HCT116 (cell line): ENCODE data around the gene IRAG1. TPM values are rescaled to one million over a fixed set of nuclear protein-coding genes. Genes with fewer than 3 reads are reported as not detected.

Experiments used
- ATAC-seq: fragments of 200-7000 bp; cut with Tn5 transposase; 2 replicates; pipeline ENCODE4 v1.9.1; 2020; ENCODE audit warnings: mild to moderate bottlenecking, moderate library complexity
- BruUV-seq: library from RNA; stranded (reverse); fragments of 400-500 nt; replicated peaks from 2 replicates; lab custom pipeline; 2021; lab: Mats Ljungman, UMichigan
- CTCF ChIA-PET: fragments of 300-600 bp; sonication (Branson Sonifier 250); formaldehyde crosslinking; loops from one replicate; lab custom pipeline; 2021; ENCODE audit warnings: antibody characterized with exemption; lab: Charles Lee
- POLR2A ChIA-PET: fragments of 300-600, 350-600 bp; sonication (Branson Sonifier 250); formaldehyde crosslinking; loops from one replicate; lab custom pipeline; 2021; ENCODE audit warnings: antibody characterized with exemption; lab: Charles Lee
- RAD21 ChIA-PET, 2 experiments: fragments of 300-600 bp; sonication (Branson Sonifier 250); formaldehyde crosslinking; loops; one replicate each; lab custom pipeline; 2023; ENCODE audit warnings: low total read pairs in 2 of 2; ENCODE audit not compliant: uncharacterized antibody in 2 of 2, unreplicated experiment in 2 of 2, low non-redundant PET in 1 of 2; lab: Charles Lee
- DNase-seq: peaks from one replicate; pipeline ENCODE4 v3.0.0-alpha.2; 2010; ENCODE audit warnings: low read depth, low spot score
- H2AFZ ChIP-seq: fragments of 200-600 bp; shearing (Covaris generic), sonication (generic); 2 replicates; pipeline ENCODE4 v1.6.1; 2017; ENCODE audit warnings: low read depth, mixed run types, mixed read lengths, antibody characterized with exemption, low read length; ENCODE audit not compliant: poor library complexity, severe bottlenecking
- H3K27ac ChIP-seq: 2 replicates; pipeline ENCODE4 v1.5.1; 2012; ENCODE audit warnings: low read depth, low read length
- H3K27me3 ChIP-seq: fragments of 200-600 bp; sonication (generic); 2 replicates; pipeline ENCODE4 v1.6.1; 2016; ENCODE audit warnings: mixed run types, low read length, mixed read lengths; ENCODE audit not compliant: insufficient read depth
- H3K36me3 ChIP-seq, 2 experiments: fragments of 200-500 bp in 1 of 2; fragments of 200-600 bp in 1 of 2; sonication (Bioruptor generic) in 1 of 2; sonication (generic) in 1 of 2; 2 replicates each; pipeline versions ENCODE4 v1.5.1 to v1.6.1; 2014 to 2016; ENCODE audit warnings: low read length in 2 of 2, inconsistent platforms in 1 of 2, mixed read lengths in 1 of 2, mixed run types in 1 of 2; ENCODE audit not compliant: insufficient read depth in 2 of 2, control insufficient read depth in 1 of 2
- H3K4me1 ChIP-seq, 2 experiments: fragments of 200-600 bp in 1 of 2; sonication (generic) in 1 of 2; 2 replicates each; pipeline versions ENCODE4 v1.5.1 to v1.6.1; 2012 to 2017; ENCODE audit warnings: low read length in 2 of 2, inconsistent platforms in 1 of 2, mild to moderate bottlenecking in 1 of 2, mixed read lengths in 1 of 2, mixed run types in 1 of 2, moderate library complexity in 1 of 2; ENCODE audit not compliant: insufficient read depth in 2 of 2, control insufficient read depth in 1 of 2
- H3K4me2 ChIP-seq: fragments of 200-600 bp; sonication (generic); 2 replicates; pipeline ENCODE4 v1.6.1; 2017; ENCODE audit warnings: mixed run types, low read length, mixed read lengths
- H3K4me3 ChIP-seq, 2 experiments: fragments of 200-600 bp in 1 of 2; sonication (generic) in 1 of 2; replicated peaks in 1 of 2; 2 replicates each; pipeline ENCODE4 v1.5.1; 2011 to 2016; ENCODE audit warnings: low read length in 2 of 2, control low read depth in 1 of 2, low read depth in 1 of 2, mild to moderate bottlenecking in 1 of 2, mixed read lengths in 1 of 2, mixed run types in 1 of 2
- H3K79me2 ChIP-seq: fragments of 200-600 bp; sonication (generic); 2 replicates; pipeline ENCODE4 v1.6.1; 2017; ENCODE audit warnings: mild to moderate bottlenecking, mixed run types, low read length, moderate library complexity, mixed read lengths; ENCODE audit not compliant: insufficient read depth
- H3K9ac ChIP-seq: fragments of 200-600 bp; sonication (generic); 2 replicates; pipeline ENCODE4 v1.6.1; 2016; ENCODE audit warnings: low read length, mixed read lengths
- H3K9me2 ChIP-seq: fragments of 200-600 bp; sonication (generic), shearing (Covaris generic); 2 replicates; pipeline ENCODE4 v1.6.1; 2017; ENCODE audit warnings: mixed run types, mild to moderate bottlenecking, moderate library complexity; ENCODE audit not compliant: insufficient read depth
- H3K9me3 ChIP-seq, 2 experiments: fragments of 200-500 bp in 1 of 2; fragments of 200-600 bp in 1 of 2; sonication (Bioruptor generic) in 1 of 2; sonication (generic) in 1 of 2; 2 replicates each; pipeline ENCODE4 v1.6.1; 2014 to 2017; ENCODE audit warnings: low read length in 2 of 2, mixed read lengths in 2 of 2, inconsistent platforms in 1 of 2, low read depth in 1 of 2, mild to moderate bottlenecking in 1 of 2, mixed run types in 1 of 2, moderate library complexity in 1 of 2; ENCODE audit not compliant: control insufficient read depth in 1 of 2, insufficient read depth in 1 of 2
- H4K20me1 ChIP-seq: fragments of 200-600 bp; sonication (generic), shearing (Covaris generic); 2 replicates; pipeline ENCODE4 v1.6.1; 2017; ENCODE audit warnings: mixed run types, mild to moderate bottlenecking, moderate library complexity; ENCODE audit not compliant: insufficient read depth
- ATF3 ChIP-seq: IDR thresholded peaks from 2 replicates; pipeline ENCODE4 v1.6.1; 2012
- CBX3 ChIP-seq: IDR thresholded peaks from 2 replicates; pipeline ENCODE4 v1.6.1; 2012; ENCODE audit warnings: low read depth
- CEBPB ChIP-seq: IDR thresholded peaks from 2 replicates; pipeline ENCODE4 v1.6.1; 2012; ENCODE audit warnings: low read depth
- CTCF ChIP-seq, 3 experiments: fragments of 200-600 bp in 1 of 3; sonication (generic) in 1 of 3; IDR thresholded peaks in 2 of 3; conservative IDR thresholded peaks in 1 of 3; 2 replicates each; pipeline ENCODE4 v1.5.1; 2012 to 2017; ENCODE audit warnings: low read depth in 2 of 3, low read length in 2 of 3, antibody characterized with exemption in 1 of 3, borderline replicate concordance in 1 of 3, control low read depth in 1 of 3, mild to moderate bottlenecking in 1 of 3, mixed read lengths in 1 of 3, mixed run types in 1 of 3, moderate library complexity in 1 of 3; ENCODE audit not compliant: insufficient read depth in 1 of 3
- EGR1 ChIP-seq: IDR thresholded peaks from 2 replicates; pipeline ENCODE4 v1.6.1; 2012; ENCODE audit warnings: low read depth
- ELF1 ChIP-seq: IDR thresholded peaks from 2 replicates; pipeline ENCODE4 v1.6.1; 2012; ENCODE audit warnings: low read depth, borderline replicate concordance
- EZH2phosphoT487 ChIP-seq: fragments of 200-600 bp; IDR thresholded peaks from 2 replicates; pipeline ENCODE4 v1.6.1; 2018; ENCODE audit warnings: antibody characterized with exemption, borderline replicate concordance
- FOSL1 ChIP-seq: IDR thresholded peaks from 2 replicates; pipeline ENCODE4 v1.6.1; 2012; ENCODE audit warnings: low read depth
- JUND ChIP-seq: IDR thresholded peaks from 2 replicates; pipeline ENCODE4 v1.6.1; 2012
- MAX ChIP-seq: IDR thresholded peaks from 2 replicates; pipeline ENCODE4 v1.6.1; 2012
- POLR2AphosphoS5 ChIP-seq: IDR thresholded peaks from 2 replicates; pipeline ENCODE4 v1.6.1; 2011; ENCODE audit warnings: mild to moderate bottlenecking, low read depth, low read length, moderate library complexity
- RAD21 ChIP-seq: IDR thresholded peaks from 2 replicates; pipeline ENCODE4 v1.6.1; 2012; ENCODE audit warnings: low read depth, mild to moderate bottlenecking
- SIN3A ChIP-seq: IDR thresholded peaks from 2 replicates; pipeline ENCODE4 v1.6.1; 2012; ENCODE audit warnings: low read depth
- SP1 ChIP-seq: IDR thresholded peaks from 2 replicates; pipeline ENCODE4 v1.6.1; 2012; ENCODE audit warnings: low read depth
- TCF7L2 ChIP-seq: IDR thresholded peaks from 2 replicates; pipeline ENCODE4 v1.7.0; 2011; ENCODE audit warnings: borderline replicate concordance, inconsistent platforms; ENCODE audit not compliant: insufficient read depth, insufficient read length; ENCODE audit errors: extremely low read depth
- YY1 ChIP-seq: IDR thresholded peaks from 2 replicates; pipeline ENCODE4 v1.6.1; 2011; ENCODE audit warnings: low read length, low read depth, moderate library complexity, mild to moderate bottlenecking; ENCODE audit not compliant: insufficient replicate concordance; ENCODE audit errors: extremely low read depth
- ZBTB33 ChIP-seq: IDR thresholded peaks from 2 replicates; pipeline ENCODE4 v1.6.1; 2011; ENCODE audit warnings: mild to moderate bottlenecking, low read length, moderate library complexity; ENCODE audit not compliant: insufficient replicate concordance; ENCODE audit errors: extremely low read depth
- ZFX ChIP-seq: fragments of 450-650 bp; IDR thresholded peaks from 2 replicates; pipeline ENCODE4 v1.6.1; 2017
- ZNF274 ChIP-seq: fragments of 200-500 bp; sonication (Bioruptor generic); IDR thresholded peaks from 2 replicates; pipeline ENCODE4 v1.6.1; 2014; ENCODE audit warnings: mild to moderate bottlenecking, low read depth, low read length, inconsistent platforms
- intact Hi-C: fragments of 100-400 bp; cut with micrococcal nuclease; formaldehyde crosslinking; loops from 2 replicates; pipeline ENCODE4 v1.10.0; 2022
- total RNA-seq: library from RNA; stranded (reverse); gene quantifications from one replicate; pipeline ENCODE4 v1.2.1, GENCODE V29; 2021; ENCODE audit not compliant: unreplicated experiment
- TF ChIP-seq, protein P1 (sequence below): IDR thresholded peaks from 2 replicates; pipeline ENCODE4 v1.6.1; 2012; ENCODE audit warnings: low read depth

Gene IRAG1
- total RNA-seq, 1 experiment from 2014 or later = 3.7 TPM

DNA sequence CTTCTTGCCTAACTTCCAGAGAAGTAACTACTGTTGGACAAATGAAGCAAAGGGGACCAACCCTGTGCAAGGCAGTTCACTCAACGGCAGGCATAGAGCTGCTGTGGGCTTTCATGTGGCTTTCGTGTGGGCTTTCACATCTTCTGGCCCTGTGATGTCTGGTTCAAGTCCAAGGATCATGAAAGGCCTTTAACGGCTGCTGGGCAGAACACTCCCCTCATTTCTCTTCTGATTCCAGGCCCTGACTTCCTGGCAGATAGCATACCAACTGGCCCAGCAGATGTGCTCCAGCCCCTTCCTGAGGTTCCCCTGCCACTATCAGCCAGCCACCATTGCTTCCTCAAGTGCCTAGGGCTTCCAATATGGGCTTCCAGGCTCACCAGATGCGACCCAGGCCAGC is 28.8 kb upstream of the IRAG1 start:
- peaks cover 0 to 6% of the 10 kb centered on the region in 2 experiments; a peak in 1 of 4 replicates for H3K36me3 ChIP-seq
- CTCF ChIA-PET = no interaction called here
- intact Hi-C loops = no loop called here
- H3K9me3 ChIP-seq = peaks cover 0 to 16% of the 10 kb centered on the region in 2 experiments; a peak in 1 of 4 replicates
- no peaks in the 10 kb centered on the region for H3K79me2 ChIP-seq
- RAD21 ChIA-PET = no interaction called here
- H3K4me2 ChIP-seq = no peak overlapping the region
- H3K9ac ChIP-seq = no peak overlapping the region
- H3K27me3 ChIP-seq = no peaks in the 10 kb centered on the region
- POLR2A ChIA-PET = no interaction called here
- H3K27ac ChIP-seq = no peak overlapping the region
- no peak for DNase-seq
- BruUV-seq = no TSS peak
- no peak for ATAC-seq
- no peak overlapping the region for H3K4me3 ChIP-seq
- H2AFZ ChIP-seq = no peak overlapping the region
- no peaks in the 10 kb centered on the region for H3K9me2 ChIP-seq
- no peak for TF ChIP-seq CTCF (IDR thresholded peaks at IDR 0.05 in 2 of 3, conservative IDR thresholded peaks at IDR 0.05 in 1 of 3; ENCODE audit: borderline replicate concordance in 1 of 3, insufficient read depth in 1 of 3, low read depth in 2 of 3, low read length in 2 of 3)
- no peak for TF ChIP-seq ELF1
- TF ChIP-seq CEBPB = no peak
- no peak for TF ChIP-seq MAX
- no peak for TF ChIP-seq EZH2phosphoT487
- TF ChIP-seq ZBTB33 = no peak
- no peak for TF ChIP-seq SP1
- TF ChIP-seq POLR2AphosphoS5 = no peak
- no peak for TF ChIP-seq SIN3A
- no peak for TF ChIP-seq FOSL1
- TF ChIP-seq, protein P1, sequence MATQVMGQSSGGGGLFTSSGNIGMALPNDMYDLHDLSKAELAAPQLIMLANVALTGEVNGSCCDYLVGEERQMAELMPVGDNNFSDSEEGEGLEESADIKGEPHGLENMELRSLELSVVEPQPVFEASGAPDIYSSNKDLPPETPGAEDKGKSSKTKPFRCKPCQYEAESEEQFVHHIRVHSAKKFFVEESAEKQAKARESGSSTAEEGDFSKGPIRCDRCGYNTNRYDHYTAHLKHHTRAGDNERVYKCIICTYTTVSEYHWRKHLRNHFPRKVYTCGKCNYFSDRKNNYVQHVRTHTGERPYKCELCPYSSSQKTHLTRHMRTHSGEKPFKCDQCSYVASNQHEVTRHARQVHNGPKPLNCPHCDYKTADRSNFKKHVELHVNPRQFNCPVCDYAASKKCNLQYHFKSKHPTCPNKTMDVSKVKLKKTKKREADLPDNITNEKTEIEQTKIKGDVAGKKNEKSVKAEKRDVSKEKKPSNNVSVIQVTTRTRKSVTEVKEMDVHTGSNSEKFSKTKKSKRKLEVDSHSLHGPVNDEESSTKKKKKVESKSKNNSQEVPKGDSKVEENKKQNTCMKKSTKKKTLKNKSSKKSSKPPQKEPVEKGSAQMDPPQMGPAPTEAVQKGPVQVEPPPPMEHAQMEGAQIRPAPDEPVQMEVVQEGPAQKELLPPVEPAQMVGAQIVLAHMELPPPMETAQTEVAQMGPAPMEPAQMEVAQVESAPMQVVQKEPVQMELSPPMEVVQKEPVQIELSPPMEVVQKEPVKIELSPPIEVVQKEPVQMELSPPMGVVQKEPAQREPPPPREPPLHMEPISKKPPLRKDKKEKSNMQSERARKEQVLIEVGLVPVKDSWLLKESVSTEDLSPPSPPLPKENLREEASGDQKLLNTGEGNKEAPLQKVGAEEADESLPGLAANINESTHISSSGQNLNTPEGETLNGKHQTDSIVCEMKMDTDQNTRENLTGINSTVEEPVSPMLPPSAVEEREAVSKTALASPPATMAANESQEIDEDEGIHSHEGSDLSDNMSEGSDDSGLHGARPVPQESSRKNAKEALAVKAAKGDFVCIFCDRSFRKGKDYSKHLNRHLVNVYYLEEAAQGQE = no peak
- no peak for TF ChIP-seq JUND
- no peak for TF ChIP-seq TCF7L2
- no peak for TF ChIP-seq RAD21
- TF ChIP-seq ATF3 = no peak
- TF ChIP-seq ZNF274 = no peak
- no peak for TF ChIP-seq ZFX
- TF ChIP-seq EGR1 = no peak
- TF ChIP-seq CBX3 = no peak
- no peak for TF ChIP-seq YY1
- peaks cover 16 to 38% of the 10 kb centered on the region in 2 experiments for H3K4me1 ChIP-seq
- no peaks in the 10 kb centered on the region for H4K20me1 ChIP-seq
